Lung microvascular endothelial cell (primary cell): ENCODE results near the gene CWC15. TPM values are rescaled to one million over a fixed set of nuclear protein-coding genes. Genes with fewer than 3 reads are reported as not detected.
"Not testable (repeated sequence)": the region's sequence is repeated elsewhere in the genome, so short reads cannot be mapped to it uniquely, and the experiment has no call there.

ENCODE experiments used
- DNase-seq, 2 donors: peaks; one replicate each; pipeline versions ENCODE4 v3.0.0 to v3.0.0-alpha.2; 2010; ENCODE audit warnings: low read depth in 2 of 2
- total RNA-seq: library from RNA; depleted of rRNA; stranded (reverse); fragments of >200 nt; gene quantifications from 2 replicates; pipeline ENCODE4 v1.2.1, GENCODE V29; 2014

CWC15 gene
- 24.2 and 28.4 TPM in 2 replicates for total RNA-seq

GRCh38 chr11:94973099-94973968, at the start of gene CWC15, which contains the start of gene KDM4D:
TSS of gene CWC15 (minus strand) at chr11:94973556. CDS start at chr11:94972185, 1,371 bp downstream.
TSS of gene KDM4D (plus strand) at chr11:94973709. CDS start at chr11:94997373, 23,664 bp downstream.
- DNase-seq = peak; percentile 95

- not testable (repeated sequence) for DNase-seq
Measured at GRCh38 chr11:95021468-95021867, 48.1 kb upstream of the CWC15 start.

DNA sequence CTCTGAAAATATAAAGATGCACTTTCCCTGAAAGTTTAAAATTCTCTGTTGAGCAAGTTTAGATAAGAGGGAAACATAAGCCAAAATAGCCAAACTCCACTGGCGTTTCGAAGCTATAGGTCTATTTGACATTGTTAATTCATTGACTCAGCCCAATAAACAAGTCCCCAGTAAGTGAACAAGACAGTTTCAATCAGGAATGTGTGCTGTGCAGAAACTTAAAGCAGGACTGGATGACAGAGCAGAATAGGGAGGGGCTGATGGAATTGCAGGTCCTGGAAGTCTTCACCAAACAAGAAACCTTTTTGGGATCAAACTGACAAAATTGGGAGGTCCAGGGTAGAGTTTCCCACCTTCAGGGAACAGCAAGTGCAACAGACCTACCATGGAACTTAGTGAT, 42.8 kb upstream of the CWC15 start:
- no peak for DNase-seq

DNA sequence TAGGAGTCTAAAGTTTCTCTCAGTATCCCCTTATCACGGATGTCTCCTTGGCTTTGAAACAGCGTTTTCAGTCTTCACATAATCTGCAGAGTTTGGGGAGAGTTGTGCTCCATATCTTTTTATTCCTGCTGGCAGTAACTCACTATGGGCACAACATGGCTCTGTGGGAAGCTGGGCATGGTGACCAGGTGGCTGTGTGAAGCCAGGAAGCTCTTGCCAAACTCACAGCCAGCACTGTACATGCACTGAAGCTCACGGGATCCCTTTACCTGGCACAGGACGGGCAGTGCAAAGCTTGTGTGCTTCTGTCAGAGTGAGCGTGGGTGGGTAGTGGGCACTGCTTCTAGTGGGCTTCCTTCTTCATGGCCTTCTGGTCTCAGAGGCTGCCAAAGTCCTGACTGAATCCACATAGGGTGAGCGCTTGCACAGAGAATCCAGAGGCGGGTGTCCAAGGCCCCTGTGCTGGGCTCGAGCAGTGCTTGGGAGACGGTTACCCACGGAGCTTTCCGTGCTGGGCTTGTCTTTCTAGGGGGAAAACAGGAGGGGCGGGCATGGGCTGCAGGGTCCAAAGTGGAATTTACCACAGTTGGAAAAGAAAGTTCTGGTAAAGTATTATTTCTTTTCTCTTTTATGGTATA, 40.9 kb upstream of the CWC15 start:
- DNase-seq = no peak

DNA sequence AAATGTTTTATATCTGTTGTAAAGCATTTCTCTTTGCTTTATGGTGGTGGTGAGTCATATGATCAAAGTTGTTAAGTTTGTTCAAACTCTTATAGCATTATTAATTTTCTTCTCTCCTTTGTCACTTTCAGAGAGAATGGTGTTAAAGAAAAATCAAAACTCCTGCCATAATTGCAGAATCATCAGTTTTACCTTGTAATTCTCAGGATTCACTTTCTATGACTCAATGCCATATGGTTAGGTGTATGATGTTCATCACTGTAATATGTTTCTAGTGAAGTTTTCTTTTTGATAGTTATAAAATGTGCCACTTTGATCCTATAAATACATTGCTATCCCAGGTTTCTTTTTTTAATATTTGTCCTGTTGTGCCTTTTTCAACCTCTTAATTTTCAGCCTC, 38.0 kb upstream of the CWC15 start:
- no peak for DNase-seq

DNA sequence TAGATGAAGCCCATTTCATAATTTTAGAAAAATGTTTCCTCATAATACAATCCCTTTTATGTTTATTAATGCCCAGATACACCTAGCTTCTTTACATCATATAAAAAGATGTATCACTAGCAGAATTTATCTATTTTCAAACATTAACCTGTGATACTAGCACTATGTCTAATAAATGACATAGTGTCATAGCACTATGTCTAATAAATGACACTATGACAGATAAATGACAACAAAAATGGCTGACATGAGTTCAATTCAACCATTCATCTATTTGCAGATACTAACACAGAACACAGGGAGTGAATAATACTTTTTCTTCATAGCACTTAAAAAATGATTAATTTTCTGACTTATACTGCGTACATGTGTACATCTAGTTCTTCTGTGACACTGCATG, 32.3 kb upstream of the CWC15 start:
- no peak for DNase-seq

GRCh38 chr11:95003716-95004115, 30.4 kb upstream of the CWC15 start:
- DNase-seq = no peak

DNA sequence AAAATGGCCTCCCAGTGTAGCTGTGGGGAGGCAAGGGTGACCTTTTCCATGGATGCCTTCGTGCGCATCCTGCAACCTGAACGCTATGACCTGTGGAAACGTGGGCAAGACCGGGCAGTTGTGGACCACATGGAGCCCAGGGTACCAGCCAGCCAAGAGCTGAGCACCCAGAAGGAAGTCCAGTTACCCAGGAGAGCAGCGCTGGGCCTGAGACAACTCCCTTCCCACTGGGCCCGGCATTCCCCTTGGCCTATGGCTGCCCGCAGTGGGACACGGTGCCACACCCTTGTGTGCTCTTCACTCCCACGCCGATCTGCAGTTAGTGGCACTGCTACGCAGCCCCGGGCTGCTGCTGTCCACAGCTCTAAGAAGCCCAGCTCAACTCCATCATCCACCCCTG, 24.9 kb upstream of the CWC15 start:
- DNase-seq = no peak

- no peak for DNase-seq
Measured at GRCh38 chr11:94997437-94997836, 24.1 kb upstream of the CWC15 start.

DNA sequence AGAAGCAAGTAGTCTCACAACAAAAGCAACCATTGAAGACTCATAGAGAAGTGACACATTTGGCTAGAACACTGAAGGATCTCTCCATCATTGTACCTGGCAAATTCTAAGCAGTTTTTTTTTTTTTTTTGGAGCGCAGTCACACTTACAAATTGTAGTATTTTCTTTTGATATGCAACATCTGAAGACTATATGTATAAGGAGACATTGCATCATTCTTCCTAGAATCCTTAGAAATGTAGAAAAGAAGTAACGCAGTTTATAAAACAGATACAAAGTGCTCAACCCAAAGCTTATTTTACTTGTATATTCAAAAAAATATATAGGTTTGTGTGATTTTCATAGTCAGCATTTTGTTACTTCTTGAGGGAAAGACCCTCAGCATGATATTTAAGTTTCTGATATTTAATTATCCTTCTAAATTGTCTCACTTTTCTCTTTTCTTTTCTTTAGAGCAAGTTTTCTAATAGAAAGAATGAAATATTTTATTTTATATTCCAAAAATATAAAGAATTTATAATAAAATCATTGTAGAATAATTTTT, 20.1 kb upstream of the CWC15 start:
- no peak for DNase-seq

DNA sequence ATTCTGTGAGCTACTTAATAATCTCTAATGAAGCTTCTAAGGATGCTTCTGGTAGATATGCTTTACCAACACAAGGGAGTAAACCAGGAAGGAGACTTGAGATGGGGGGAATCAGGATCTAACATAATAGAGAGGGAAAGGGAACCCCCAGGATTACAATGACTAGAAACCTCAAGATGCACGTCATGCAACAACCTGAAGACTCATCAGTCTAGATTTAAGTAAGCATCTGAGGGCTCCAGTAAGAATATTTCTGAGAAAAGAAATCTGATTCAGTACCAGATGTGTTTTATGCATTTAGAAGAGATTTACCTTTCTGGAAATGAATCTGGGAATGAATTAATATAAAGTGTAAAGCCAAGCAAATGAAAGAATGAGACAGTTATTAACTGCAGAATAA, 15.4 kb upstream of the CWC15 start:
- DNase-seq = no peak

GRCh38 chr11:94987378-94987777, 14.0 kb upstream of the CWC15 start:
- no peak for DNase-seq

- no peak for DNase-seq
Measured at GRCh38 chr11:94975599-94975998, 2.2 kb upstream of the CWC15 start.

DNA sequence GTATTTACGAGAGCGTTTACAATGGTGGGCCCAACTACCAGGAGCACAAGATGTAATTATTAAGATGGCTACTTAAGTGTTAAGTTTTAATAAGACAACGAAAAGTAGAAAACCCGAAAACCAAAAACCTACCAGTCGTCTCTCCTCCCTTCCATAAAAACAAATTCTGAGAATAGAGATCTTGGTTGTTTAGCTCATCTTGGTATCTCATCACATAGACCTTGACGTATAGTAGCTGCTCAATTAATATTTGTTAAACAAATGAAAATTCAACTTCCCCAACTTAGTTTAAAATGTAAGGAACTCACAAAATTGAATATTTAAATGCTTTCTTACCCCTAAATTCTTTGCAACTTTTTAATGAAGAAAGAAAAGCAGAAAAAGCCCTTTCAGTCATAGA, 822 bp upstream of the CWC15 start:
- DNase-seq = no peak

- DNase-seq = no peak
Measured at GRCh38 chr11:94972700-94973098, 657 bp downstream of the CWC15 start.

DNA sequence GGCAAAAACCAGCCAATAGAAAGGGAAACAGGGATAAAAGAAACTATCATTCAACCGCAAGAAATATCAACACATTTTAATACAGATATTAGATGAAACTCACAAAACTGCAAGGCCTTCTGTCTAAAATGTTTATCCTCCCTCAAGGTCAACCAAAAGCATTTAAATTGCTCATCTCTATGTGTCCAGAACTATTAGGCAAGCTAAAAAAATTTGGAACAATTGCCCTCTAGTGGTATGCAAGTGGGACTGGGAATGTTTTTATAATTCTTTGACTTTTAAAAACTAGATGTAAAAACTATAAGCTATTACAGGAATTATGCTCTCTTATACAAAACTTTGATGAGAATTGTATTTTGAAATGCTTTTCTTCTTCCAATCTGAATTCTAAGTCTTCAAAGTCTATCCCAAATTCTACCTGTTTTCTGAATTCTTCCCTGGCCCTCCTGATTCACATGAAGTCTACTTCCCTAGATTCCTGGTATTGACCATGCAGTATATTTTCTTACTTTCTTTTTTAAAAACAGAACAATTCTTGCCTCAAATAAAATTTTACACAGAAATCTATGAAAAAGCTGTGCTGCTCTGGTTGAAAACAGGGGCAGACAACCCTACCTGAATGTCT, 4.9 kb downstream of the CWC15 start:
- DNase-seq = peak; percentile 51 to 57

DNA sequence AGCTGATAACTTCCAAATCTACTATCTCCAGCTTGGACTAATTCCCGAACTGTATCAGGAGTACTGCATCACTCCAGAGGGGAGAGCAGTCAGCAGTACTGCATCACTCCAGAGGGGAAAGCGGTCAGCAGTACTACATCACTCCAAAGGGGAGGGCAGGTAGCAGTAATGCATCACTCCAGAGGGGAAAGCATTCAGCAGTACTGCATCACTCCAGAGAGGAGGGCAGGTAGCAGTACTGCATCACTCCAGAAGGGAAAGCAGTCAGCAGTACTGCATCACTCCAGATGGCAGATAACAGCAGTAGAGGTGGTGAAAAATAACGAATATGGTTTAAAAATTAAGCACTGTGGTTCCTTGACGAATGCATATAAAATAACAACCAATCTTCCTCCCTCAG, 8.4 kb downstream of the CWC15 start:
- no peak for DNase-seq

- DNase-seq = no peak
Measured at GRCh38 chr11:94961255-94961654, 12.1 kb downstream of the CWC15 start.

GRCh38 chr11:94960488-94960887, 12.9 kb downstream of the CWC15 start:
- no peak for DNase-seq

DNA sequence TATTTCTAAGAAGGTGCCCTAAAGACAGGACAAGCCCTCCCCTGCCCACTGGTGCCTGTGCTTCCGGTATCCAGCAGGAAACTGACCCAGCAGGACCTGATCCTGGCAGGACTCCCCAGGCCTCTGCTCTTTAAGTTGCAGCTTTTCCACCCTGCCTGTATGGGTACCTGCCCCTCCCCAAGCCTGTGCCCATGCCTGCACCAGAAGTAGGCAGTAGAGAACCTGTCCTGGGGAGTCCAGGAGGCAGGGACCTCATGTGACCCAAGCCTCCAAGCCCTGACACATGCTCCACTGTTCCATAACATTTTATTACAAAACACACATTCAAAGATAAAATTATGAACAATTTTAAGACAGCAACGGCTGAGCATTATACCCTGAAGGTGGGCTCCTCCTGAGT, 14.2 kb downstream of the CWC15 start:
- DNase-seq = no peak

- peak in 1 of 2 donors; percentile 49 for DNase-seq
Measured at GRCh38 chr11:94958121-94958696, 15.1 kb downstream of the CWC15 start.

DNA sequence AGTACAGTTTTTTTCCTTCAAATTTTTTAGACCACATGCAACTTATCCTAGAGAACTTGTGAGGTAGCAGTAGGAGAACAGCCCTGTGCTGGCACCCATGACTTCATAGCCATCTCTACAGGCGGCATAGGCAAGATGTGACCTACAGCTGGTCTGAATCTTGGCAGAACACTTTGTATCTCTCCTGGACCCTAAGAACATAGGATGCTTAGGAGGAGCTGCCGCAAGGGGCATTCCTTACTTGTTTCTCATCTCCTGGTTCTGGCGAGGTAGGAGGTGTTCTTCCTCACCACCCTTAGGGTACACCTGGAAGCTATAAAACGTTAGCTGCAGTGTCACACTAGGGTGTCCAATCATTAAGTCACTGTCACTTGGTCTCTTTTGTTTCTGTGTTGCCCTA, 16.4 kb downstream of the CWC15 start:
- no peak for DNase-seq
